GM21528 (cell line): ENCODE results near the gene DENND6A.
"Not testable (repeated sequence)": the region's sequence is repeated elsewhere in the genome, so short reads cannot be mapped to it uniquely, and the experiment has no call there.

Source experiments
- ATAC-seq: cut with Tn5 transposase; IDR thresholded peaks from one replicate; pipeline ENCODE4 v1.9.1; 2021; ENCODE audit warnings: mild to moderate bottlenecking, moderate library complexity; ENCODE audit not compliant: unreplicated experiment, low FRiP score

The DENND6A gene

GRCh38 chr3:57646723-57647122 is 46.2 kb downstream of the DENND6A start:
- ATAC-seq = no peak

DNA sequence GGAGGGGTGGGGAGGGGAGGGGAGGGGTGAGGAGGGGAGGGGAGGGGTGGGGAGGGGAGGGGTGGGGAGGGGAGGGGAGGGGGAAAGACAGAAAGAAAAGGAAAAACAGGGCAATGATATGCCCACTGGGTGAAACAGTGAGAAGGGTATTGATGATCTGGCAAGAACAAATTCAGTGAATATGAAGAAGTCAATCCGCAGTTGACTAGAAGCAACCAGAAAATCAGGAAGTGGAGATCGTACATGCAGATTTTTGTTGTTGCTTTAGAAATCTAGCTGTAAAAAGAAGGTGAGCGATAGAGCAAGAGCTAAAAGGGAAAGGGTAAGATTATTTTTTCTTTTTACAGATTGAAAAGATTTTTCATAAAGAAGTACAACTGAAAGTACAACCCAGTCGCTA is 48.1 kb downstream of the DENND6A start:
- no peak for ATAC-seq

- ATAC-seq = no peak
These were observed 55.5 kb downstream of the DENND6A start for GRCh38 chr3:57637391-57637790.

DNA sequence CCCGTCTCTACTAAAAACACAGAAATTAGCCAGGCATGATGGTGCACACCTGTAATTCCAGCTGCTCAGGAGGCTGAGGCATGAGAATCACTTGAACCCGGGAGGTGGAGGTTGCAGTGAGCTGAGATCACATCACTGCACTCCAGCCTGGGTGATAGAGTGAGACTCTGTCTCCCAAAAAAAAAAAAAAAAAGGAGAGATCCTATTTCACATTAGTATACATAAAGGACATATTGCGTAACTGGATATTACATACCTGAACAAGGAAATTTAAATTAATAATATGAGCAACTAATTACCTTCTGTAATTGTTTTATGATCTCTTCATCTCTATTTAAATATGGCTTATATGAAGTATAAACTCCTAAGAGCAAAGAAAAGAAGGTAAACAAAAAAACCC is 58.6 kb downstream of the DENND6A start:
- not testable (repeated sequence) for ATAC-seq

DNA sequence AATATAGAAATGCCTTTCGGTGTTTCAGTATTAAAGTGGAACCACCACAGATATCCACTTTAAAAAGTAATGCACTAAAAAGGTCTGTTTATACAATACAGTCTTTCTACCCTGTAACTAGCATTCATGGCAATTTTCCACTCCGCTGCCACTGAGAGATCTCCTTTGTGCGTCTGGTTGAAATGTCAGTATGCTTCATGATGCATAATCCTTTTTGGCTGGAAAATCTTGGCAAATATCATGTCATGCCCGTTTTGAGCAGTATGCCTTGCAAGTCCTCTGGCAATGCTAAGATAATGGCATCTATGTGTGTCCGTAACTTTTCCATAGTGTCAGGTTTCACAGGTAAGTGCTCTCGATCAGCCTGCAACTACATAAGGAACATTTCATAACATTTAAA is 64.9 kb downstream of the DENND6A start:
- ATAC-seq = no peak

GRCh38 chr3:57624801-57625200 is 68.1 kb downstream of the DENND6A start:
- ATAC-seq = no peak

DNA sequence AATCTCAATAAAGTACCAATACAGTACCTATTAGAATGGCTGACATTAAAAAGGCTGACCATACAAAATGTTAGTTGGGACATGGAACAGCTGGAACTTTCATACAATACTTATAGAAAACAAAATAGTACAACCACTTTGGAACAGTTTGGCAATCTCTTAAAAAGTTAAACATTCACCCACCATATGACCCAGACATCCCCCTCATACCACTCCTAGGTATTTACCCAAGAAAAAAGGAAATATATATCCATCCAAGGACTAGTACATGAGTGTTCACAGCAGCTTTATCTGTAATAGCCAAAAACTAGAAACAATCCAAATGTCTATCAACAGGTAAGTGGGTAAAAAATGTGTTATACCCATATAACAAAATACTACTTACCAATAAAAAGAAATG is 70.5 kb downstream of the DENND6A start:
- ATAC-seq = no peak

GRCh38 chr3:57617739-57618138 is 75.1 kb downstream of the DENND6A start:
- ATAC-seq = no peak

DNA sequence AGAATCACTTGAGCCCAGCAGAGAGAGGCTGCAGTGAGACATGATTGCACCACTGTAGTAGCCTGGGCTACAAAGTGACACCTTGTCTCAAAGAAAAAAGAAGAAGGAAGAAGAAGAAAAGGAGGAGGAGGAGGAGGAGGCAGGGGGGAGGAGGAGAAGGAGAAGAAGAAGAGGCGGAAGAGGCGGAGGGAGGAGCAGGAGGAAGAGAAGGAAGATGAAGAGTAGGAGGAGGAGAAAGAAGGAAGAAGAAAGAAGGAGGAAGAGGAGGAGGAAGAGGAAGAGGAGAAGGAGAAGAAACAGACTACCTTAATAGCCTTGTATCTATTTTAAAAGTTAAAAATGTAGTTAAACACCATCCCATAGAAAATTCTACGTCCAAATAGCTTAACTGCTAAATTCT is 76.6 kb downstream of the DENND6A start:
- no peak for ATAC-seq

- not testable (repeated sequence) for ATAC-seq
These were observed 81.0 kb downstream of the DENND6A start for GRCh38 chr3:57611870-57612269.

GRCh38 chr3:57605683-57606082 is 87.2 kb downstream of the DENND6A start:
- ATAC-seq = no peak

- no peak for ATAC-seq
These were observed 87.9 kb downstream of the DENND6A start for GRCh38 chr3:57604971-57605370.

DNA sequence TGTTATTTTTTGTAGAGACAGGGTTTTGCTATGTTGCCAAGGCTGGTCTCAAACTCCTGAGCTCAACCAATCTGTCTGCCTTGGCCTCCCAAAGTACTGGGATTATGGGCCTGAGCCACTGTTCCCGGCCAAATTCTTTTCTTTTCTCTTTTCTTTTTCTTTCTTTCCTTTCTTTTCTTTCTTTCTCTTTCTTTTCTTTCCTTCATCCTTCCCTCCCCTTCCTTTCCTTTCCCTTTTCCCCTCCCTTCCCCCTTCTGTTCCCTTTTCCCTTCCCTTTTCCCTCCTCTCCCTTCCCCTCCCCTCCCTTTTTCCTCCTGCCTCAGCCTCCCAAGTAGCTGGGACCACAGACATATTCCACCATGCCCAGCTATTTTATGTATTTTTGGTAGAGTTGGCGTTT is 92.7 kb downstream of the DENND6A start:
- no peak for ATAC-seq

GRCh38 chr3:57598765-57599360 is 94.0 kb downstream of the DENND6A start:
- no peak for ATAC-seq

DNA sequence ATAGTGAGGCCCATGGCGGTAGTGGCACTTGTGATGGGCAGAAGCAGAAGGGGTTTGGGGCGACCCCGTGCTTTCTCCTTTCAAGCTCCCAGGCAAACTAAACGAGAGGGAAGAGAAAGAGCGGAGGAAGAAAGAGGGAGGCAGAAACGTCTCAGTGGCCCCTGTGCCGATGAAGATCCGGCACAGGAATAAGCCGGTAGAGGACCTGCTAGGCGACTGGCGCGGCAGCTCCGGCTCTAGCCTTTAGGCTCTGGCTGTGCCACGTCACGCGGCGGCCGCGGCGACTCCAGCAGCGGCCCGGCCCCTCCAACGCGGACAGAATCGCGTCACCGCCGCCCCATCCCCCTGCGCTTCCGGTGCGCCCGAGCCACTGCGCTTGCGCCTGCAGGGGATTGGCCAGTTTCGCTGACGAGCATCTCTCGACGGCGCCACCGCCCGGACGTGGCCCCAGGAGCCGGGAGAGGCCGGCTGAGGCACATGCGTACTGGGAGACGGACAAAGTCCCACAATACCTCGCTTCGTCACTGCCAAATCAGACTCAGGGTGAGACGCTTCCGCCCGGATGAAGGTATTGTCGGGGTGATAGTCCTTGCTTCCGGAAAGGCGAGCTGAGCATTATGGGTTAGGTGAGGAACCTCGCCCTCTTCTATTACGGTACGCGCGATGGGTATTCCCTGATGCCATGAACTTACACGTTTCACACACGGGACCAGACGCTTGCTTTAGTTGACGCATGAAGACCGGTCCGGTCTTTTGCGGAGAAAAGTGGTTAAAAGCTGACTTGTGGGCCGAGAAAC is 95.6 kb downstream of the DENND6A start, which contains the start of gene ARF4:
Gene ARF4, minus strand, starts transcription at position 218 of the 797 bp plus-strand sequence. Its CDS starts 204 bp downstream, at position 14.
- peak; percentile 92 for ATAC-seq

DNA sequence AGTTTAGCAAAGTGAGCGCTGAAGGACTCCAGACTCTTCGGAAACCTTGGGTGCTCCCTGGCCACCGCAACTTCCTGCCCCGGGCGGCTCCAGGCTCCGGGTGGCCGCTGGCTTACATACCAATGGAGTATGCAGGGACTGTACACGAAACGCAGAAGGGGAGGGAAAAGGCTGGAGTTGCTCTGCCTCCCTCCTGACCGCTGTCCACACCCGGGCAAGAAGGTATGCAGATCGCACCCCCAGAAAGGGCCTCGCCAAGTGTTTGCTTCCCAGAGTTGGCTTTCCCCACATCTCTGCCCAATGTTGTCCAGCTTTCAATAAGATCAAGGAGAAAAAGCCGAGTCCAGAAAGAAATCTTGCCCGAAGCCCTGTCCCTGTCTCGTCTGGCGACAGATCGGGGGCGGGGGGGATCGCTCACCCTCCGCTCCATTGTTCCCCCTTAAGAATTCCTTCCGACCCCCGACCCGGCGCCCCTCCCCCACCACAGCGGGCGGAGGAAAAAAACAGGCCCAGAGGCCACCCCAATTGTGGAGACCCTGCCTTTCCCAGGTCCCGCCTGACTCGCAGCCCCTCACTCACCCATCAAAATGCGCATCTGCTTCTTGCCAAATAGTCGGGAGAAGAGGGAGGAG is 96.3 kb downstream of the DENND6A start:
- peak; percentile 6 for ATAC-seq

DNA sequence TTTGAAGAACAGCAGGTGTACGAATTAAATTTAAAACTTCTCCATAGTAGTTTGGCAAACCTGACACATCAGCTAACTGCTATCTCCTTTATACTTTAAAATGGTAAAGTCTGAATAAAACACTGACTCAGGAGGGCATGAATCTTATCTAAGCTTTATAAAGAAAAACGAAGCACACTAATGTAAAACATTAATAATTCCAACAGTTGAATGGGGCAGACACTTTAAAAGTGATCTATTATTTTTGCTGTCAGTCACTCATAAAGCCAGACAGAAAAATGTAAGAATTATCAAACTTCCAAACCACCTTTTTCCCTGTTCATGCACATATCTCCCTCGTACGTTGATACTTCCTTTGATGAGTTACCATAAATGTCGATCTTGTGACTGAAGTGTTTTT is 98.3 kb downstream of the DENND6A start:
- ATAC-seq = no peak

DNA sequence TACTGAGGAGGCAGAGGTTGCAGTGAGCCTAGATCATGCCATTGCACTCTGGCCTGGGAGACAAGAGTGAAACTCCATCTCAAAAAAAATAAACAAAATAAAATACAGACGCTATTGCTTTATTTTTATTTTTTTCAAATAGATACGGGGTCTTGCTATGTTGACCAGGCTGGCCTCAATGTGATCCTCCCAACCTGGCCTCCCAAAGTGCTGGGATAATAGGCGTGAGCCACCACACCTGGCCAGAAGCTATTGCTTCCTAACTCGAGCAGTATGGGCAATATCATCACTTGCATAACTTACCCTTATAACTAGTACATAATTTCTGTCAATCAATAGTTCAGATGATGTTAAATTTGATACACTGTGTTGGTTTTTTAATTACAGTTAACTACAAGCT is 98.7 kb downstream of the DENND6A start:
- ATAC-seq = no peak

GRCh38 chr3:57592306-57592705 is 100.6 kb downstream of the DENND6A start:
- ATAC-seq = no peak

GRCh38 chr3:57587905-57588304 is 105.0 kb downstream of the DENND6A start:
- ATAC-seq = no peak

- no peak for ATAC-seq
These were observed 106.1 kb downstream of the DENND6A start for GRCh38 chr3:57586778-57587177.

- no peak for ATAC-seq
These were observed 109.3 kb downstream of the DENND6A start for GRCh38 chr3:57583544-57583943.
